ENCODE measurements around the gene AOX1.
A peak's percentile ranks its signal among the peaks of the same experiment; 100 is the strongest.

The AOX1 gene

DNA sequence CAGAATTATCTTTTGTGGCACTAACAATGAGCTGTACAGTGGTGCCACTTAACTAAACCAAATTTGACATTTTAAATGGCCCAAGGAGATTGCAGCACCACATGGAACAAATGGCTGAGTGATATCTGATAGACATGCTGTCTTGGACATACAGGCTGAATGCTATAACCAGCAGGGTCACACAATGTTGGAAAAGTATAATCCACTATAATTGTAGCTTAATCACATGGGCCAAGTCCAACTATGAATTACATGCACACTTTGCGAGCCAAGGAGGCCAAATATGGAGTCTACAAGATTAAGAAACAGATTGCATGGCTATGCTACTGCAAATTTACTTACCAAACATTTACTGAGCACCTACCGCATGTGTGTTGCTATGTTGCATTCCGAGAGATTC, 69.0 kb downstream of the AOX1 start:
- Histone ChIP-seq H3K9ac (ENCODE audit: low read length) (no peak overlapping the region), H3K79me2 (ENCODE audit: control insufficient read depth, insufficient read depth, low read length) (no peaks in the 10 kb centered on the region), H3K36me3 (ENCODE audit: control insufficient read depth, insufficient read depth, low read length) (no peaks in the 10 kb centered on the region), H3K4me2 (ENCODE audit: low read length) (no peak overlapping the region), H3K56ac (ENCODE audit: low read length) (no peak overlapping the region), H3K79me1 (ENCODE audit: low read length) (no peaks in the 10 kb centered on the region), H4K8ac (ENCODE audit: low read depth, low read length) (no peak overlapping the region), H2BK15ac (replicated peaks; ENCODE audit: low read depth) (no peak overlapping the region), H3K4me3 (ENCODE audit: low read length) (no peak overlapping the region), H3K4ac (ENCODE audit: low read depth, low read length) (no peak overlapping the region), H3K18ac (ENCODE audit: low read length) (no peak overlapping the region), H2BK5ac (ENCODE audit: low read length) (no peak overlapping the region), H3K4me1 (ENCODE audit: control insufficient read depth, low read depth, low read length) (no peaks in the 10 kb centered on the region), H2AK5ac (ENCODE audit: low read length) (no peak overlapping the region), H3K27ac (ENCODE audit: low read depth, low read length) (no peak overlapping the region), H4K5ac (ENCODE audit: low read length) (no peak overlapping the region), H3K27me3 (ENCODE audit: insufficient read depth, low read length, poor library complexity) (no peaks in the 10 kb centered on the region), H3K23ac (ENCODE audit: low read length) (no peak overlapping the region), H2BK120ac (ENCODE audit: low read depth, low read length) (no peak overlapping the region)
- DNase-seq: no peak
- no CpG with 5 or more reads among the region's 3 CpGs for WGBS (ENCODE audit: extremely low coverage, insufficient coverage, low lambda C conversion rate)

- no peak overlapping the region for H3K4ac ChIP-seq (ENCODE audit: low read depth, low read length)
- H3K79me1 ChIP-seq (ENCODE audit: low read length): no peaks in the 10 kb centered on the region
- no peak overlapping the region for H2AK5ac ChIP-seq (ENCODE audit: low read length)
- no peak overlapping the region for H2BK5ac ChIP-seq (ENCODE audit: low read length)
- no peaks in the 10 kb centered on the region for H3K27me3 ChIP-seq (ENCODE audit: insufficient read depth, low read length, poor library complexity)
- DNase-seq: no peak
- WGBS (ENCODE audit: extremely low coverage, insufficient coverage, low lambda C conversion rate): no CpG with 5 or more reads among the region's 3 CpGs
- no peak overlapping the region for H3K4me2 ChIP-seq (ENCODE audit: low read length)
- no peak overlapping the region for H3K23ac ChIP-seq (ENCODE audit: low read length)
- no peak overlapping the region for H3K9ac ChIP-seq (ENCODE audit: low read length)
- no peak overlapping the region for H3K4me3 ChIP-seq (ENCODE audit: low read length)
- H3K79me2 ChIP-seq (ENCODE audit: control insufficient read depth, insufficient read depth, low read length): no peaks in the 10 kb centered on the region
- no peak overlapping the region for H2BK15ac ChIP-seq (replicated peaks; ENCODE audit: low read depth)
- no peak overlapping the region for H3K18ac ChIP-seq (ENCODE audit: low read length)
- no peak overlapping the region for H2BK120ac ChIP-seq (ENCODE audit: low read depth, low read length)
- H4K5ac ChIP-seq (ENCODE audit: low read length): no peak overlapping the region
- no peaks in the 10 kb centered on the region for H3K36me3 ChIP-seq (ENCODE audit: control insufficient read depth, insufficient read depth, low read length)
- H3K4me1 ChIP-seq (ENCODE audit: control insufficient read depth, low read depth, low read length): no peaks in the 10 kb centered on the region
- H3K56ac ChIP-seq (ENCODE audit: low read length): no peak overlapping the region
- H4K8ac ChIP-seq (ENCODE audit: low read depth, low read length): no peak overlapping the region
- no peak overlapping the region for H3K27ac ChIP-seq (ENCODE audit: low read depth, low read length)
Observed at GRCh38 chr2:200655918-200656580, 70.2 kb downstream of the AOX1 start.

- Histone ChIP-seq H2AK5ac (ENCODE audit: low read length) (no peak overlapping the region), H3K79me1 (ENCODE audit: low read length) (no peaks in the 10 kb centered on the region), H3K27ac (ENCODE audit: low read depth, low read length) (no peak overlapping the region), H3K18ac (ENCODE audit: low read length) (no peak overlapping the region), H4K8ac (ENCODE audit: low read depth, low read length) (no peak overlapping the region), H2BK5ac (ENCODE audit: low read length) (no peak overlapping the region), H2BK120ac (ENCODE audit: low read depth, low read length) (no peak overlapping the region), H3K23ac (ENCODE audit: low read length) (no peak overlapping the region), H3K4me1 (ENCODE audit: control insufficient read depth, low read depth, low read length) (no peaks in the 10 kb centered on the region), H3K79me2 (ENCODE audit: control insufficient read depth, insufficient read depth, low read length) (no peaks in the 10 kb centered on the region), H3K9ac (ENCODE audit: low read length) (no peak overlapping the region), H3K36me3 (ENCODE audit: control insufficient read depth, insufficient read depth, low read length) (no peaks in the 10 kb centered on the region), H3K27me3 (ENCODE audit: insufficient read depth, low read length, poor library complexity) (no peaks in the 10 kb centered on the region), H3K56ac (ENCODE audit: low read length) (no peak overlapping the region), H3K4me2 (ENCODE audit: low read length) (no peak overlapping the region), H3K4ac (ENCODE audit: low read depth, low read length) (no peak overlapping the region), H3K4me3 (ENCODE audit: low read length) (no peak overlapping the region), H2BK15ac (replicated peaks; ENCODE audit: low read depth) (no peak overlapping the region), H4K5ac (ENCODE audit: low read length) (no peak overlapping the region)
- WGBS (ENCODE audit: extremely low coverage, insufficient coverage, low lambda C conversion rate): no CpG with 5 or more reads among the region's 5 CpGs
- peak; percentile 46 for DNase-seq
Observed at GRCh38 chr2:200658278-200658864, 72.6 kb downstream of the AOX1 start.

- no peak for DNase-seq
- no CpG with 5 or more reads among the region's 4 CpGs for WGBS (ENCODE audit: extremely low coverage, insufficient coverage, low lambda C conversion rate)
- H2AK5ac ChIP-seq (ENCODE audit: low read length): no peak overlapping the region
- no peak overlapping the region for H3K27ac ChIP-seq (ENCODE audit: low read depth, low read length)
- no peak overlapping the region for H4K8ac ChIP-seq (ENCODE audit: low read depth, low read length)
- no peak overlapping the region for H3K18ac ChIP-seq (ENCODE audit: low read length)
- H3K4me2 ChIP-seq (ENCODE audit: low read length): no peak overlapping the region
- H3K56ac ChIP-seq (ENCODE audit: low read length): no peak overlapping the region
- no peak overlapping the region for H4K5ac ChIP-seq (ENCODE audit: low read length)
- no peaks in the 10 kb centered on the region for H3K27me3 ChIP-seq (ENCODE audit: insufficient read depth, low read length, poor library complexity)
- H3K4me1 ChIP-seq (ENCODE audit: control insufficient read depth, low read depth, low read length): no peaks in the 10 kb centered on the region
- H3K4ac ChIP-seq (ENCODE audit: low read depth, low read length): no peak overlapping the region
- H3K36me3 ChIP-seq (ENCODE audit: control insufficient read depth, insufficient read depth, low read length): no peaks in the 10 kb centered on the region
- H2BK15ac ChIP-seq (replicated peaks; ENCODE audit: low read depth): no peak overlapping the region
- no peak overlapping the region for H3K4me3 ChIP-seq (ENCODE audit: low read length)
- no peaks in the 10 kb centered on the region for H3K79me1 ChIP-seq (ENCODE audit: low read length)
- no peak overlapping the region for H2BK120ac ChIP-seq (ENCODE audit: low read depth, low read length)
- no peak overlapping the region for H3K23ac ChIP-seq (ENCODE audit: low read length)
- no peak overlapping the region for H2BK5ac ChIP-seq (ENCODE audit: low read length)
- no peaks in the 10 kb centered on the region for H3K79me2 ChIP-seq (ENCODE audit: control insufficient read depth, insufficient read depth, low read length)
- no peak overlapping the region for H3K9ac ChIP-seq (ENCODE audit: low read length)
Observed at GRCh38 chr2:200659410-200659809, 73.6 kb downstream of the AOX1 start.

DNA sequence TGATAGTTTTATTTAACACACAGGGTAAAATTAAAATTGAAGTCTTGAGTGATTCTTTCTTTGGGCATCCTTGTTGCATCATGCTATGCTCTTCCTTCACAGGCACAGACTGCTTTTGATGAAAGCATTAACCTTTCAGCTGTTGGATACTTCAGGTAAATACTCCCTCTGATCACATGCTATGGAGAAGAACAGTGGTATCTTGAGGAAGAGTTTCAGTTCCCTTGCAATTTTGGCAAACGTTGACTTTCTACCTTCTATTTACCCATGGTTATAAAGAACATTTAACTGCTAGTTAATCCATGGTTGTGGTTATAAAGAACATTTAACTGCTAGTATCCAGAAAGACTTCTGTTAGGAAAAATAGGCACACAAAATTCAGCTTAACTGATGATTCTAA, 75.7 kb downstream of the AOX1 start:
- H3K27ac ChIP-seq (ENCODE audit: low read depth, low read length): no peak overlapping the region
- WGBS (ENCODE audit: extremely low coverage, insufficient coverage, low lambda C conversion rate): no CpG with 5 or more reads among the region's 1 CpG
- no peak overlapping the region for H3K18ac ChIP-seq (ENCODE audit: low read length)
- H2AK5ac ChIP-seq (ENCODE audit: low read length): no peak overlapping the region
- no peaks in the 10 kb centered on the region for H3K79me1 ChIP-seq (ENCODE audit: low read length)
- H2BK120ac ChIP-seq (ENCODE audit: low read depth, low read length): no peak overlapping the region
- H3K4me1 ChIP-seq (ENCODE audit: control insufficient read depth, low read depth, low read length): no peaks in the 10 kb centered on the region
- H3K36me3 ChIP-seq (ENCODE audit: control insufficient read depth, insufficient read depth, low read length): no peaks in the 10 kb centered on the region
- H4K5ac ChIP-seq (ENCODE audit: low read length): no peak overlapping the region
- DNase-seq: no peak
- H3K27me3 ChIP-seq (ENCODE audit: insufficient read depth, low read length, poor library complexity): no peaks in the 10 kb centered on the region
- no peak overlapping the region for H3K4me2 ChIP-seq (ENCODE audit: low read length)
- no peak overlapping the region for H3K4ac ChIP-seq (ENCODE audit: low read depth, low read length)
- H4K8ac ChIP-seq (ENCODE audit: low read depth, low read length): no peak overlapping the region
- no peaks in the 10 kb centered on the region for H3K79me2 ChIP-seq (ENCODE audit: control insufficient read depth, insufficient read depth, low read length)
- H3K23ac ChIP-seq (ENCODE audit: low read length): no peak overlapping the region
- no peak overlapping the region for H3K9ac ChIP-seq (ENCODE audit: low read length)
- no peak overlapping the region for H3K56ac ChIP-seq (ENCODE audit: low read length)
- H2BK5ac ChIP-seq (ENCODE audit: low read length): no peak overlapping the region
- H3K4me3 ChIP-seq (ENCODE audit: low read length): no peak overlapping the region
- H2BK15ac ChIP-seq (replicated peaks; ENCODE audit: low read depth): no peak overlapping the region

DNA sequence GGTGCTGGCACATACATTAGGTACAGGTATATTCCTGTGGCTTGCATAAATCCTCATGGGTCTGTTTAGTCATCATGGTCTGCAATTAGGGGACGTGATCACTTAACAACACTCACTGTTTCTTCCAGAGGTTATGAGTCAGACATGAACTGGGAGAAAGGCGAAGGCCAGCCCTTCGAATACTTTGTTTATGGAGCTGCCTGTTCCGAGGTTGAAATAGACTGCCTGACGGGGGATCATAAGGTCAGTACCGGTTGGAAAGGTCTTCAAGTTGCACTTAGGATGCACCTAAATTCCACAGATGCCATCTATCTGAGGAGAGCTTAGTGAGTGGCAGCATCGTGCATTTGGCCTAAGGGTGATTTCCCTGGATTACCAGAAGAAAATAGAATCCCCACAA, 76.9 kb downstream of the AOX1 start:
- Histone ChIP-seq H3K4me2 (ENCODE audit: low read length) (no peak overlapping the region), H2AK5ac (ENCODE audit: low read length) (no peak overlapping the region), H3K4me3 (ENCODE audit: low read length) (no peak overlapping the region), H3K9ac (ENCODE audit: low read length) (no peak overlapping the region), H3K27me3 (ENCODE audit: insufficient read depth, low read length, poor library complexity) (no peaks in the 10 kb centered on the region), H3K23ac (ENCODE audit: low read length) (no peak overlapping the region), H2BK5ac (ENCODE audit: low read length) (no peak overlapping the region), H3K4me1 (ENCODE audit: control insufficient read depth, low read depth, low read length) (no peaks in the 10 kb centered on the region), H3K36me3 (ENCODE audit: control insufficient read depth, insufficient read depth, low read length) (no peaks in the 10 kb centered on the region), H2BK15ac (replicated peaks; ENCODE audit: low read depth) (no peak overlapping the region), H3K4ac (ENCODE audit: low read depth, low read length) (no peak overlapping the region), H4K5ac (ENCODE audit: low read length) (no peak overlapping the region), H4K8ac (ENCODE audit: low read depth, low read length) (no peak overlapping the region), H3K79me1 (ENCODE audit: low read length) (no peaks in the 10 kb centered on the region), H2BK120ac (ENCODE audit: low read depth, low read length) (no peak overlapping the region), H3K27ac (ENCODE audit: low read depth, low read length) (no peak overlapping the region), H3K56ac (ENCODE audit: low read length) (no peak overlapping the region), H3K18ac (ENCODE audit: low read length) (no peak overlapping the region), H3K79me2 (ENCODE audit: control insufficient read depth, insufficient read depth, low read length) (no peaks in the 10 kb centered on the region)
- DNase-seq: peak; percentile 77
- no CpG with 5 or more reads among the region's 7 CpGs for WGBS (ENCODE audit: extremely low coverage, insufficient coverage, low lambda C conversion rate)

Measured in mesendoderm (in vitro differentiated cells).